Muscle of leg (tissue), 11 donors: Measurements from ENCODE around the gene LRRC4C. TPM values are rescaled to one million over a fixed set of nuclear protein-coding genes. Genes with fewer than 3 reads are reported as not detected.

ENCODE experiments used
- DNase-seq: peaks from one replicate; pipeline ENCODE4 v3.0.0; 2013
- H3K27ac ChIP-seq: one replicate; pipeline ENCODE4 v1.5.1; 2013; ENCODE audit warnings: mild to moderate bottlenecking, low read length, control low read depth
- H3K27me3 ChIP-seq: one replicate; pipeline ENCODE4 v1.6.1; 2013; ENCODE audit warnings: low read length; ENCODE audit not compliant: control insufficient read depth, insufficient read depth
- H3K36me3 ChIP-seq: one replicate; pipeline ENCODE4 v1.6.1; 2013; ENCODE audit warnings: low read length; ENCODE audit not compliant: control insufficient read depth, insufficient read depth
- H3K4me1 ChIP-seq: one replicate; pipeline ENCODE4 v1.6.1; 2013; ENCODE audit warnings: low read length; ENCODE audit not compliant: control insufficient read depth, insufficient read depth
- H3K4me3 ChIP-seq: one replicate; pipeline ENCODE4 v1.5.1; 2013; ENCODE audit warnings: low read length, control low read depth
- H3K9me3 ChIP-seq: replicated peaks from 2 replicates; pipeline ENCODE4 v1.6.1; 2013; ENCODE audit warnings: low read depth, low read length; ENCODE audit not compliant: control insufficient read depth
- WGBS: methylation state at CpG from one replicate; pipeline ENCODE4 v1.1.5; 2013; ENCODE audit warnings: missing lambda C conversion rate; ENCODE audit not compliant: insufficient coverage; 5-methylcytosine and 5-hydroxymethylcytosine counted together
- polyA plus RNA-seq, 8 donors: library from polyadenylated mRNA; unstranded; fragments of 120-200 nt; gene quantifications; one replicate each; pipeline versions ENCODE4 v1.2.1 to v1.2.3, GENCODE V29; 2013; ENCODE audit warnings: inconsistent platforms in 1 of 8, low replicate concordance in 1 of 8; ENCODE audit not compliant: insufficient read length in 8 of 8, insufficient read depth in 1 of 8
- total RNA-seq: library from RNA; stranded (reverse); fragments of 120-200 nt; gene quantifications from one replicate; pipeline ENCODE4 v1.2.4, GENCODE V29; 2013

Gene LRRC4C
- total and polyA plus RNA-seq, 9 donors: 1.8 to 5.3 (median 2.3) TPM

- H3K4me3 ChIP-seq: no peak overlapping the region
- H3K27ac ChIP-seq: no peak overlapping the region
- H3K9me3 ChIP-seq: no peaks in the 10 kb centered on the region
- 60% methylated on average over 2 of the region's 7 CpGs for WGBS
- DNase-seq: no peak
- no peaks in the 10 kb centered on the region for H3K36me3 ChIP-seq
- H3K27me3 ChIP-seq: no peaks in the 10 kb centered on the region
- no peaks in the 10 kb centered on the region for H3K4me1 ChIP-seq
Observed at GRCh38 chr11:41334007-41334933, 125.2 kb downstream of the LRRC4C start.

GRCh38 chr11:41333357-41333756 lies 126.1 kb downstream of the LRRC4C start:
- H3K9me3 ChIP-seq: no peaks in the 10 kb centered on the region
- no peaks in the 10 kb centered on the region for H3K4me1 ChIP-seq
- H3K4me3 ChIP-seq: no peak overlapping the region
- H3K27ac ChIP-seq: no peak overlapping the region
- no CpG with 5 or more reads among the region's 1 CpG for WGBS
- H3K36me3 ChIP-seq: no peaks in the 10 kb centered on the region
- no peak for DNase-seq
- H3K27me3 ChIP-seq: no peaks in the 10 kb centered on the region

GRCh38 chr11:41328324-41328723 lies 131.1 kb downstream of the LRRC4C start:
- H3K9me3 ChIP-seq: no peaks in the 10 kb centered on the region
- no peaks in the 10 kb centered on the region for H3K36me3 ChIP-seq
- no peak overlapping the region for H3K27ac ChIP-seq
- no peak for DNase-seq
- 80% methylated on average over 1 of the region's 4 CpGs for WGBS
- no peak overlapping the region for H3K4me3 ChIP-seq
- H3K4me1 ChIP-seq: no peaks in the 10 kb centered on the region
- no peaks in the 10 kb centered on the region for H3K27me3 ChIP-seq

- WGBS: 24% methylated on average over 2 of the region's 3 CpGs
- no peak overlapping the region for H3K27ac ChIP-seq
- H3K9me3 ChIP-seq: no peaks in the 10 kb centered on the region
- no peaks in the 10 kb centered on the region for H3K36me3 ChIP-seq
- no peaks in the 10 kb centered on the region for H3K4me1 ChIP-seq
- DNase-seq: peak; percentile 87
- no peaks in the 10 kb centered on the region for H3K27me3 ChIP-seq
- H3K4me3 ChIP-seq: no peak overlapping the region
Observed at GRCh38 chr11:41323446-41323845, 136.0 kb downstream of the LRRC4C start.

GRCh38 chr11:41320653-41321052 lies 138.8 kb downstream of the LRRC4C start:
- H3K27me3 ChIP-seq: no peaks in the 10 kb centered on the region
- DNase-seq: peak; percentile 91
- no CpG with 5 or more reads among the region's 1 CpG for WGBS
- no peak overlapping the region for H3K4me3 ChIP-seq
- H3K9me3 ChIP-seq: no peaks in the 10 kb centered on the region
- H3K4me1 ChIP-seq: no peaks in the 10 kb centered on the region
- H3K36me3 ChIP-seq: no peaks in the 10 kb centered on the region
- peak overlapping the region; percentile 53 for H3K27ac ChIP-seq

- Histone ChIP-seq H3K27ac (peak overlapping the region; percentile 53), H3K36me3 (no peaks in the 10 kb centered on the region), H3K4me1 (no peaks in the 10 kb centered on the region), H3K9me3 (no peaks in the 10 kb centered on the region), H3K4me3 (no peak overlapping the region), H3K27me3 (no peaks in the 10 kb centered on the region)
- peak; percentile 44 for DNase-seq
- no CpG with 5 or more reads among the region's 3 CpGs for WGBS
Observed at GRCh38 chr11:41320238-41320637, 139.2 kb downstream of the LRRC4C start.

- Histone ChIP-seq H3K4me1 (no peaks in the 10 kb centered on the region), H3K4me3 (no peak overlapping the region), H3K9me3 (no peaks in the 10 kb centered on the region), H3K36me3 (no peaks in the 10 kb centered on the region), H3K27me3 (no peaks in the 10 kb centered on the region), H3K27ac (no peak overlapping the region)
- DNase-seq: no peak
- WGBS: no CpG with 5 or more reads among the region's 2 CpGs
Observed at GRCh38 chr11:41319434-41319833, 140.0 kb downstream of the LRRC4C start.

GRCh38 chr11:41316751-41317150 lies 142.7 kb downstream of the LRRC4C start:
- Histone ChIP-seq H3K9me3 (no peaks in the 10 kb centered on the region), H3K4me1 (no peaks in the 10 kb centered on the region), H3K27me3 (no peaks in the 10 kb centered on the region), H3K36me3 (no peaks in the 10 kb centered on the region), H3K4me3 (no peak overlapping the region), H3K27ac (no peak overlapping the region)
- DNase-seq: peak; percentile 15
- WGBS: 40% methylated on average over 1 of the region's 2 CpGs

GRCh38 chr11:41313226-41313625 lies 146.2 kb downstream of the LRRC4C start:
- Histone ChIP-seq H3K36me3 (no peaks in the 10 kb centered on the region), H3K9me3 (peaks cover 3% of the 10 kb centered on the region), H3K27ac (no peak overlapping the region), H3K4me1 (no peaks in the 10 kb centered on the region), H3K27me3 (no peaks in the 10 kb centered on the region), H3K4me3 (no peak overlapping the region)
- no peak for DNase-seq
- no CpG with 5 or more reads among the region's 1 CpG for WGBS

GRCh38 chr11:41309716-41310115 lies 149.7 kb downstream of the LRRC4C start:
- no peak overlapping the region for H3K27ac ChIP-seq
- no peaks in the 10 kb centered on the region for H3K4me1 ChIP-seq
- peaks cover 3% of the 10 kb centered on the region for H3K9me3 ChIP-seq
- no peaks in the 10 kb centered on the region for H3K36me3 ChIP-seq
- H3K4me3 ChIP-seq: no peak overlapping the region
- no peak for DNase-seq
- no peaks in the 10 kb centered on the region for H3K27me3 ChIP-seq
- WGBS: no CpG with 5 or more reads among the region's 4 CpGs
